Right cardiac atrium (tissue), 5 donors: ENCODE measurements around the gene NHSL1. TPM values are rescaled to one million over a fixed set of nuclear protein-coding genes. Genes with fewer than 3 reads are reported as not detected.
A peak's percentile ranks its signal among the peaks of the same experiment; 100 is the strongest.

Experiments
- ATAC-seq, 2 donors: fragments of 200-7000 bp; cut with Tn5 transposase; one replicate each; pipeline versions ENCODE4 v1.8.0 to v1.9.1; 2020; ENCODE audit warnings: moderate library complexity in 2 of 2, mild to moderate bottlenecking in 1 of 2
- DNase-seq, 3 donors: peaks; one replicate each; pipeline ENCODE4 v3.0.0-alpha.2; 2020
- H3K27ac ChIP-seq: one replicate; pipeline ENCODE4 v1.5.1; 2013; ENCODE audit warnings: mild to moderate bottlenecking, low read length, control low read depth, moderate library complexity
- H3K27me3 ChIP-seq: one replicate; pipeline ENCODE4 v1.6.1; 2013; ENCODE audit not compliant: control insufficient read depth, insufficient read depth
- H3K4me1 ChIP-seq: one replicate; pipeline ENCODE4 v1.6.1; 2013; ENCODE audit warnings: low read length; ENCODE audit not compliant: control insufficient read depth, insufficient read depth
- H3K4me3 ChIP-seq: one replicate; pipeline ENCODE4 v1.5.1; 2013; ENCODE audit warnings: low read length, control low read depth
- H3K9me3 ChIP-seq: one replicate; pipeline ENCODE4 v1.6.1; 2013; ENCODE audit warnings: low read length; ENCODE audit not compliant: control insufficient read depth
- WGBS: extraction: QIAGEN DNeasy Blood & Tissue Kit; methylation state at CpG from one replicate; pipeline ENCODE4 v1.1.7; 2013; 5-methylcytosine and 5-hydroxymethylcytosine counted together
- intact Hi-C, 4 donors: fragments of 100-400 bp; cut with DNase I; formaldehyde crosslinking; loops; one replicate each; pipeline versions ENCODE4 v1.11.0 to v1.14.0; 2022 to 2023
- polyA plus RNA-seq: library from polyadenylated mRNA; stranded (reverse); fragments of 200-250 nt; gene quantifications from one replicate; pipeline ENCODE4 v1.2.3, GENCODE V29; 2013
- total RNA-seq, 4 donors: library from RNA; stranded (reverse); fragmentation: NEBNext Ultra II Directional; extraction: Animal tissue kit (Norgen Biotek cat#: 25700); gene quantifications; one replicate each; pipeline ENCODE4 v1.2.1, GENCODE V29; 2021
- donor health status: healthy with polysubstance abuse.
- donor health status: DM: no; HTN: yes; CAD: no.
- donor health status: DM: no; HTN: no; CAD: no.
- donor health status: DM: no; HTN: yes; CAD: no; lungs with severe emphysema.
- donor health status: DM: yes; HTN: yes; CAD: no.

Gene NHSL1
- total and polyA plus RNA-seq, 5 donors: 10.5 to 46.5 (median 35.9) TPM

DNA sequence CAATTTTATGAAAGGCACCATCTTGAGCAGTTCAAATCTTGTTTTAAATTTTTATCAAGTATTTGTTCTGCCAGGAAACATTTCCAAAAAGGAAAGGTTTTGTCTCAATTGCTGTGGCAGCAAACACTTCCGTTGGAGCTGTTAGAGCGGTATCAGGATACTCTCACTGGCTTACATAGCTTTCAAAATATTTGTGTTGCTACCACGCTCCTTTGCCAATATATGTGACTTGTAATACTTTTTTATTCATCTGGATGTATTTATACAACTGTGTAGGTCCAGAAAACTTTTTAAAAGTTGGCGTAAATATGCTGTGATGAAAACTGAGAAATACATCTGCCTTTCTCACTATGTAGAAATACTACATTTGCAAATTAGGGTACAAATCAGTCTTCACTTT is 37.8 kb upstream of the NHSL1 start:
- 19% methylated on average over 4 of the region's 4 CpGs for WGBS
- no peak for DNase-seq
- Histone ChIP-seq H3K27ac (no peak overlapping the region), H3K4me3 (no peak overlapping the region), H3K9me3 (no peaks in the 10 kb centered on the region), H3K27me3 (no peaks in the 10 kb centered on the region), H3K4me1 (peaks cover 8% of the 10 kb centered on the region)
- ATAC-seq: peak; percentile 69 to 76
- intact Hi-C loops: no loop called here

GRCh38 chr6:138535728-138536455 is 36.6 kb upstream of the NHSL1 start:
- Histone ChIP-seq H3K27me3 (no peaks in the 10 kb centered on the region), H3K4me1 (peaks cover 7% of the 10 kb centered on the region), H3K27ac (peak overlapping the region; percentile 67), H3K4me3 (no peak overlapping the region), H3K9me3 (no peaks in the 10 kb centered on the region)
- peak in 1 of 2 donors; percentile 15 for ATAC-seq
- intact Hi-C loops: no loop called here
- DNase-seq: no peak
- WGBS: 65% methylated on average over 6 of the region's 6 CpGs

- Histone ChIP-seq H3K4me3 (no peak overlapping the region), H3K4me1 (peaks cover 11% of the 10 kb centered on the region), H3K27me3 (no peaks in the 10 kb centered on the region), H3K27ac (no peak overlapping the region), H3K9me3 (no peaks in the 10 kb centered on the region)
- intact Hi-C loops: no loop called here
- ATAC-seq: no peak
- WGBS: 49% methylated on average over 2 of the region's 2 CpGs
- DNase-seq: no peak
Observed at GRCh38 chr6:138533667-138534066, 34.4 kb upstream of the NHSL1 start.

DNA sequence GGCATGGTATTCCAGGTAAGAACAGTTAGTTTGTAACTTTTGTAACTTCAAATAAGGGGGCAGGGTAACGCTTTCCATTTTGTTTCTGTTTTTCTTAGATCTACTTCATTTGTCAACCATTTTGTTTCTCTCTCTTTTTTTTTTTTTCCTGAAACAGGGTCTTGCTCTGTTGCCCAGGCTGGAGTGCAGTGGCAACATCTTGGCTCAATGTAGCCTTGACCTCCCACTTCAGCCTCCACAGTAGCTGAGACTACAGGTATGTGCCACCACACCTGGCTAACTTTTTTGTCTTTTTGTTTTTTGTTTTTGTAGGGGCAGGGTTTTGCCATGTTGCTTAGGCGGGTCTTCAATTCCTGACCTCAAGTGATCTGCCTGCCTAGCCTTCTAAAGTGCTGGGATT is 32.1 kb upstream of the NHSL1 start:
- intact Hi-C loops: no loop called here
- no peak for ATAC-seq
- H3K4me1 ChIP-seq: peaks cover 9% of the 10 kb centered on the region
- no peaks in the 10 kb centered on the region for H3K9me3 ChIP-seq
- no peak overlapping the region for H3K27ac ChIP-seq
- H3K4me3 ChIP-seq: no peak overlapping the region
- H3K27me3 ChIP-seq: no peaks in the 10 kb centered on the region
- DNase-seq: no peak
- 95% methylated on average over 2 of the region's 2 CpGs for WGBS

GRCh38 chr6:138529478-138529877 is 30.2 kb upstream of the NHSL1 start:
- ATAC-seq (peak; percentile 53 to 55), DNase-seq (peak in 1 of 3 donors; percentile 47)
- Histone ChIP-seq H3K27ac (no peak overlapping the region), H3K4me3 (no peak overlapping the region), H3K9me3 (no peaks in the 10 kb centered on the region), H3K27me3 (no peaks in the 10 kb centered on the region), H3K4me1 (peaks cover 6% of the 10 kb centered on the region)
- WGBS: 53% methylated on average over 3 of the region's 3 CpGs
- intact Hi-C loops: loop anchor here in 1 of 4 donors (10.0 kb wide), 1 partner anchor 45 kb away; no protein-coding TSS in a partner anchor

DNA sequence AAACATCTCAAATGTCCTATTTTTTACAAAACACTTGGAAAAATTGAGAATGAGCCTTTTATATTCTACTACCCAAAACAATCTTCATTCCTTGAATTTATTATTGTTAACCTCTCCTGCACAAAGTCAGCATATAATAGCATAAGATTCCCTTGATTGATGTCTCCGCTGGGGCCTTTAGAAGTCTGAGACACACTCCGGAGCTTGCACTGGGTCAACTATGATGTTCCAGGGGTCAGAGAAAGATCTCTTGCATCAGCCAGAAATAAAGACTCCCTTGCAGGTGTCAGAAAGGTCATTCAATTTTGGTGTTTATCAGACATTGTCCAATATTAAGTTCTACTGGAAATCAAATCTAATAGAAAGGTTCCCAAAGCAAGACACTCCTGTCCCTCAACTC is 29.7 kb upstream of the NHSL1 start:
- H3K4me3 ChIP-seq: no peak overlapping the region
- no peak overlapping the region for H3K27ac ChIP-seq
- intact Hi-C loops: loop anchor here in 1 of 4 donors (10.0 kb wide), 1 partner anchor 46 kb away; no protein-coding TSS in a partner anchor
- no peaks in the 10 kb centered on the region for H3K9me3 ChIP-seq
- H3K27me3 ChIP-seq: no peaks in the 10 kb centered on the region
- DNase-seq (no peak), ATAC-seq (no peak)
- 82% methylated on average over 2 of the region's 2 CpGs for WGBS
- H3K4me1 ChIP-seq: peaks cover 6% of the 10 kb centered on the region

DNA sequence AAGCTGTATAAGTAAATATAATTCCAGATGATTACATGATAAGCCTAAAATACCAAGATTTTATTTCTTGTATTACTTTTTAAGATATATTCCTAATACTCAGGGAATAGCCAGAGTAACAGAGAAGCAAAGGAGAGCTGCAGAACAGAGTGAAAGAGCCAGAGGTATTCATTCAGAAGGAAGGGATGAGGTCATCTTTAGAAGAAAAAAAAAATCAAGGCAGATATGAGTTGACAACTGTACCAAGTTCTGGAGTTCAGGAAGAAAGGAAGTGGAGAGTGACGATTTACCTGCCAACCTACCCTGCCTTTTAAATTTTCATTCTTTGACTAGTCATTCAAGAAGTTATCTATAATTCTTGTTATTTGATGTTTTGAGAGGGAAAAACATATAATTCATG is 28.8 kb upstream of the NHSL1 start:
- Histone ChIP-seq H3K27ac (no peak overlapping the region), H3K4me1 (peaks cover 4% of the 10 kb centered on the region), H3K27me3 (no peaks in the 10 kb centered on the region), H3K9me3 (no peaks in the 10 kb centered on the region), H3K4me3 (no peak overlapping the region)
- intact Hi-C loops: loop anchor here in 1 of 4 donors (10.0 kb wide), 1 partner anchor 47 kb away; no protein-coding TSS in a partner anchor
- ATAC-seq (peak in 1 of 2 donors; percentile 42), DNase-seq (no peak)
- WGBS: 33% methylated on average over 1 of the region's 1 CpG

GRCh38 chr6:138527411-138528088 is 28.3 kb upstream of the NHSL1 start:
- ATAC-seq (peak; percentile 31 to 45), DNase-seq (no peak)
- intact Hi-C loops: loop anchor here in 1 of 4 donors (10.0 kb wide), 1 partner anchor 47 kb away; no protein-coding TSS in a partner anchor
- Histone ChIP-seq H3K4me3 (peak overlapping the region; percentile 4), H3K27me3 (no peaks in the 10 kb centered on the region), H3K9me3 (no peaks in the 10 kb centered on the region), H3K27ac (peak overlapping the region; percentile 17), H3K4me1 (peaks cover 4% of the 10 kb centered on the region)
- WGBS: 49% methylated on average over 8 of the region's 8 CpGs

DNA sequence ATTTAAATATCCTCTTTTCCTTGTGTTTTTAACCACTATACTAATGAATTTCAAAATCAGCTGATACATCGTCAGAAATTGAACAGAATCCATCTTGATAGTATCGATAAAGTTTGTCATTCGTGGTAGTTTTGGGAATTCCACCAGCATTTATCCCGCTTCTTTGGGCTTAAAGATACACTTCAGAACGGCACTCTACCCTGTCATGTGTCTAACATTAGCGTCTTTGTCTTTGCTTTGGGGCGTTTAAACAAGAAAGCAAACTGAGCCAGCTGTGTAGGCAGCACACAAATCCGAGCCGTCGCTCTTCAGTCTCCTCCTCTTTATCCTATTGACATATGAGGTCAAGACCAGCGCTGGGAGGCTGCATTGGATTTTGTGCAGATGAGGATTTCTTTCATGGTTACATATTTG is 27.5 kb upstream of the NHSL1 start:
- no peaks in the 10 kb centered on the region for H3K9me3 ChIP-seq
- intact Hi-C loops: loop anchor here in 1 of 4 donors (10.0 kb wide), 1 partner anchor 48 kb away; no protein-coding TSS in a partner anchor
- no peaks in the 10 kb centered on the region for H3K27me3 ChIP-seq
- WGBS: 42% methylated on average over 11 of the region's 11 CpGs
- H3K4me1 ChIP-seq: peaks cover 5% of the 10 kb centered on the region
- peak; percentile 51 to 62 for ATAC-seq
- DNase-seq: peak in 1 of 3 donors; percentile 43
- peak overlapping the region; percentile 4 for H3K4me3 ChIP-seq
- no peak overlapping the region for H3K27ac ChIP-seq

GRCh38 chr6:138525355-138525754 is 26.1 kb upstream of the NHSL1 start:
- ATAC-seq (no peak), DNase-seq (no peak)
- Histone ChIP-seq H3K9me3 (no peaks in the 10 kb centered on the region), H3K27ac (no peak overlapping the region), H3K4me1 (peaks cover 8% of the 10 kb centered on the region), H3K4me3 (no peak overlapping the region), H3K27me3 (no peaks in the 10 kb centered on the region)
- 91% methylated on average over 4 of the region's 4 CpGs for WGBS
- intact Hi-C loops: loop anchor here in 1 of 4 donors (10.0 kb wide), 1 partner anchor 49 kb away; no protein-coding TSS in a partner anchor

- no peak overlapping the region for H3K4me3 ChIP-seq
- H3K27me3 ChIP-seq: no peaks in the 10 kb centered on the region
- DNase-seq (no peak), ATAC-seq (no peak)
- peaks cover 7% of the 10 kb centered on the region for H3K4me1 ChIP-seq
- intact Hi-C loops: loop anchor here in 1 of 4 donors (10.0 kb wide), 1 partner anchor 50 kb away; no protein-coding TSS in a partner anchor
- WGBS: 46% methylated on average over 2 of the region's 2 CpGs
- no peaks in the 10 kb centered on the region for H3K9me3 ChIP-seq
- no peak overlapping the region for H3K27ac ChIP-seq
Observed at GRCh38 chr6:138524526-138524925, 25.2 kb upstream of the NHSL1 start.
